SK-N-SH (cell line): Measurements from ENCODE around the gene FYB1. TPM values are rescaled to one million over a fixed set of nuclear protein-coding genes. Genes with fewer than 3 reads are reported as not detected.

ENCODE experiments used
- CTCF ChIA-PET: fragments of 300-600, 350-600 bp; formaldehyde crosslinking; extraction: SDS; loops from one replicate; lab custom pipeline; 2021; lab: Yijun Ruan, JAX
- POLR2A ChIA-PET: fragments of 350-600 bp; sonication (Branson Sonifier 250); formaldehyde crosslinking; extraction: SDS; loops from one replicate; lab custom pipeline; 2020; ENCODE audit warnings: antibody characterized with exemption, inconsistent platforms; lab: Yijun Ruan, JAX
- DNase-seq: peaks from one replicate; pipeline ENCODE4 v3.0.0; 2012
- H2AFZ ChIP-seq: fragments of 200-600 bp; sonication (generic); 2 replicates; pipeline ENCODE4 v1.8.1; 2016; ENCODE audit warnings: antibody characterized with exemption, mild to moderate bottlenecking, low read depth
- H3F3A ChIP-seq: fragments of 200-600 bp; sonication (generic); replicated peaks from 2 replicates; pipeline ENCODE3; 2016; ENCODE audit warnings: antibody characterized with exemption, mild to moderate bottlenecking; ENCODE audit not compliant: insufficient read depth
- H3K27ac ChIP-seq, 2 experiments: fragments of 200-500 bp in 1 of 2; fragments of 200-600 bp in 1 of 2; sonication (Bioruptor generic) in 1 of 2; sonication (generic), shearing (Covaris generic) in 1 of 2; 2 replicates each; pipeline versions ENCODE4 v1.5.1 to v1.6.1; 2014 to 2016; ENCODE audit warnings: low read depth in 2 of 2, inconsistent platforms in 1 of 2, low read length in 1 of 2, mild to moderate bottlenecking in 1 of 2, mixed read lengths in 1 of 2
- H3K27me3 ChIP-seq: fragments of 200-600 bp; sonication (generic), shearing (Covaris generic); 2 replicates; pipeline ENCODE4 v1.6.1; 2016; ENCODE audit warnings: mixed run types; ENCODE audit not compliant: insufficient read depth
- H3K36me3 ChIP-seq, 2 experiments: fragments of 200-500 bp in 1 of 2; fragments of 200-600 bp in 1 of 2; sonication (Bioruptor generic) in 1 of 2; sonication (generic) in 1 of 2; replicated peaks in 1 of 2; 2 replicates each; pipeline versions ENCODE3 to v1.5.1; 2014 to 2016; ENCODE audit warnings: low read length in 1 of 2, mild to moderate bottlenecking in 1 of 2; ENCODE audit not compliant: insufficient read depth in 2 of 2, control insufficient read depth in 1 of 2
- H3K4me1 ChIP-seq, 2 experiments: fragments of 200-500 bp in 1 of 2; fragments of 200-600 bp in 1 of 2; sonication (Bioruptor generic) in 1 of 2; sonication (generic), shearing (Covaris generic) in 1 of 2; 2 replicates each; pipeline versions ENCODE4 v1.5.1 to v1.6.1; 2014 to 2016; ENCODE audit warnings: low read depth in 1 of 2, low read length in 1 of 2, mixed run types in 1 of 2; ENCODE audit not compliant: insufficient read depth in 2 of 2, control insufficient read depth in 1 of 2
- H3K4me2 ChIP-seq: fragments of 200-600 bp; sonication (generic), shearing (Covaris generic); 2 replicates; pipeline ENCODE4 v1.6.1; 2017; ENCODE audit warnings: mixed run types
- H3K4me3 ChIP-seq, 2 experiments: fragments of 200-500 bp in 1 of 2; fragments of 200-600 bp in 1 of 2; sonication (Bioruptor generic) in 1 of 2; sonication (generic), shearing (Covaris generic) in 1 of 2; 2 replicates each; pipeline versions ENCODE4 v1.5.1 to v1.8.1; 2014 to 2016; ENCODE audit warnings: low read depth in 2 of 2, inconsistent platforms in 1 of 2, low read length in 1 of 2, mild to moderate bottlenecking in 1 of 2, mixed read lengths in 1 of 2, moderate library complexity in 1 of 2
- H3K79me2 ChIP-seq: fragments of 200-600 bp; sonication (generic); 2 replicates; pipeline ENCODE4 v1.8.1; 2017; ENCODE audit warnings: mild to moderate bottlenecking; ENCODE audit not compliant: insufficient read depth
- H3K9ac ChIP-seq: fragments of 200-600 bp; sonication (generic); 2 replicates; pipeline ENCODE4 v1.6.1; 2017; ENCODE audit warnings: mixed run types
- H3K9me2 ChIP-seq: fragments of 200-600 bp; sonication (generic); 2 replicates; pipeline ENCODE4 v1.6.1; 2017; ENCODE audit warnings: mixed run types
- H3K9me3 ChIP-seq: fragments of 200-600 bp; sonication (generic); 2 replicates; pipeline ENCODE4 v1.6.1; 2017; ENCODE audit warnings: mixed run types, mild to moderate bottlenecking, moderate library complexity
- H4K20me1 ChIP-seq: fragments of 200-600 bp; sonication (generic); 2 replicates; pipeline ENCODE4 v1.6.1; 2017; ENCODE audit warnings: mild to moderate bottlenecking, mixed run types; ENCODE audit not compliant: insufficient read depth
- EP300 ChIP-seq, 2 experiments: IDR thresholded peaks; 2 replicates each; pipeline versions ENCODE4 v1.4.0 to v1.6.1; 2012; ENCODE audit warnings: borderline replicate concordance in 1 of 2, low read depth in 1 of 2, low read length in 1 of 2
- FOSL2 ChIP-seq: IDR thresholded peaks from 2 replicates; pipeline ENCODE4 v1.4.0; 2012; ENCODE audit warnings: low read depth, mild to moderate bottlenecking, moderate library complexity, borderline replicate concordance
- FOXJ3 ChIP-seq: sonication (generic); formaldehyde crosslinking; IDR thresholded peaks from 2 replicates; pipeline ENCODE4 v1.5.1; 2020; ENCODE audit warnings: mild to moderate bottlenecking, missing genetic modification reagents
- GATA2 ChIP-seq: sonication (generic); formaldehyde crosslinking; IDR thresholded peaks from 2 replicates; pipeline ENCODE4 v1.5.0; 2020; ENCODE audit warnings: mild to moderate bottlenecking, missing genetic modification reagents
- MXI1 ChIP-seq: IDR thresholded peaks from 2 replicates; pipeline ENCODE4 v1.6.1; 2012; ENCODE audit warnings: mild to moderate bottlenecking, low read depth, low read length, improper control_type of control experiment
- NFIC ChIP-seq: IDR thresholded peaks from 2 replicates; pipeline ENCODE4 v1.4.0; 2012; ENCODE audit warnings: borderline replicate concordance
- NRF1 ChIP-seq: IDR thresholded peaks from 2 replicates; pipeline ENCODE4 v1.6.1; 2012; ENCODE audit warnings: low read depth, mild to moderate bottlenecking, low read length
- RCOR1 ChIP-seq: fragments of 150-350 bp; IDR thresholded peaks from 2 replicates; pipeline ENCODE4 v1.6.1; 2017; ENCODE audit warnings: antibody characterized with exemption, low read length
- SIN3A ChIP-seq: IDR thresholded peaks from 2 replicates; pipeline ENCODE4 v1.6.1; 2012; ENCODE audit warnings: low read depth, mild to moderate bottlenecking, low read length, moderate library complexity, borderline replicate concordance
- TAF1 ChIP-seq: IDR thresholded peaks from 2 replicates; pipeline ENCODE4 v1.6.1; 2012; ENCODE audit warnings: low read depth, mild to moderate bottlenecking, low read length, moderate library complexity, borderline replicate concordance
- TCF12 ChIP-seq: IDR thresholded peaks from 2 replicates; pipeline ENCODE4 v1.4.0; 2012
- USF1 ChIP-seq: IDR thresholded peaks from 2 replicates; pipeline ENCODE4 v1.4.0; 2012; ENCODE audit warnings: low read depth, borderline replicate concordance
- WGBS: methylation state at CpG from one replicate; pipeline ENCODE4 v1.1.6; 2017; ENCODE audit warnings: low lambda C conversion rate; 5-methylcytosine and 5-hydroxymethylcytosine counted together
- polyA plus RNA-seq, 3 experiments: library from polyadenylated mRNA; depleted of rRNA; stranded (reverse); fragments of >200 nt; gene quantifications; 2 replicates each; pipeline ENCODE4 v1.2.3, GENCODE V29; 2012
- TF ChIP-seq, protein P1 (sequence below): fragments of 200-600 bp; sonication (generic); IDR thresholded peaks from 2 replicates; pipeline ENCODE4 v1.6.1; 2017; ENCODE audit warnings: antibody characterized with exemption, mild to moderate bottlenecking, moderate library complexity

FYB1 gene
- polyA plus RNA-seq, 1 of the 3 experiments (the other 2 are of a cell fraction) = not detected

- peaks cover 27% of the 10 kb centered on the region for H3K27me3 ChIP-seq
- no peaks in the 10 kb centered on the region for H3K36me3 ChIP-seq
- no peak overlapping the region for H3K27ac ChIP-seq
- H2AFZ ChIP-seq = no peak overlapping the region
- no peaks in the 10 kb centered on the region for H4K20me1 ChIP-seq
- TF ChIP-seq EP300 (IDR thresholded peaks at IDR 0.05; ENCODE audit: borderline replicate concordance in 1 of 2, low read depth in 1 of 2, low read length in 1 of 2) (no peak), NRF1 (no peak), FOXJ3 (CRISPR knock-in tag) (no peak), GATA2 (CRISPR knock-in tag) (no peak), USF1 (no peak), SIN3A (no peak), NFIC (no peak)
- no peaks in the 10 kb centered on the region for H3K4me1 ChIP-seq
- no peak overlapping the region for H3K4me3 ChIP-seq
- no peaks in the 10 kb centered on the region for H3F3A ChIP-seq
- H3K79me2 ChIP-seq = no peaks in the 10 kb centered on the region
- H3K4me2 ChIP-seq = no peak overlapping the region
- CTCF ChIA-PET = no interaction called here
- no peak for DNase-seq
- H3K9ac ChIP-seq = no peak overlapping the region
- H3K9me2 ChIP-seq = no peaks in the 10 kb centered on the region
- POLR2A ChIA-PET = no interaction called here
- WGBS = 37% methylated on average over 2 of the region's 2 CpGs
- H3K9me3 ChIP-seq = no peaks in the 10 kb centered on the region
Measured at GRCh38 chr5:39172593-39172992, 46.8 kb downstream of the FYB1 start.

DNA sequence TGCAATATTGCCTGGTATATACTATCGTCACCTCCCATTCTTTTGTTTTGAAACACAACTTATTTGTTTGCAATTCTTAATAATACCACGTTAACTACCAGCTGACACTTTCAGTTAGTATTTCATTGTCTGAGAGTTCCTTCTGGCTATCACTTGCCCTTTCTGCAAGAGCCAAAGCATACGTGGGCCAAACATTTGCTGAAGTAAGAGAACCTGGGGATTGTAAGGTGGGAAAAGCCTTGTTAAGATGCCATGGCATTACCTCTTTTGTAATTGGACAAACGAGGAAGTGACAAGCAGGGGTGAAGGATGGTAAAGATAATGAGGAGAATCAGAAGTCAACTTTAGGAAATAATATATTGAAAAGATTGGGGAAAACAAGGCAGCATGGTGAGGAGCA is 47.7 kb downstream of the FYB1 start:
- H3K27ac ChIP-seq = no peak overlapping the region
- no peaks in the 10 kb centered on the region for H3K79me2 ChIP-seq
- H2AFZ ChIP-seq = no peak overlapping the region
- H3K4me3 ChIP-seq = no peak overlapping the region
- H4K20me1 ChIP-seq = no peaks in the 10 kb centered on the region
- DNase-seq = no peak
- H3K9me2 ChIP-seq = no peaks in the 10 kb centered on the region
- TF ChIP-seq TCF12 = no peak
- no peak for TF ChIP-seq FOSL2
- no peak for TF ChIP-seq EP300 (IDR thresholded peaks at IDR 0.05; ENCODE audit: borderline replicate concordance in 1 of 2, low read depth in 1 of 2, low read length in 1 of 2)
- TF ChIP-seq RCOR1 = no peak
- no peak for TF ChIP-seq SIN3A
- no peak for TF ChIP-seq TAF1
- no peak for TF ChIP-seq GATA2 (CRISPR knock-in tag)
- TF ChIP-seq, protein P1, sequence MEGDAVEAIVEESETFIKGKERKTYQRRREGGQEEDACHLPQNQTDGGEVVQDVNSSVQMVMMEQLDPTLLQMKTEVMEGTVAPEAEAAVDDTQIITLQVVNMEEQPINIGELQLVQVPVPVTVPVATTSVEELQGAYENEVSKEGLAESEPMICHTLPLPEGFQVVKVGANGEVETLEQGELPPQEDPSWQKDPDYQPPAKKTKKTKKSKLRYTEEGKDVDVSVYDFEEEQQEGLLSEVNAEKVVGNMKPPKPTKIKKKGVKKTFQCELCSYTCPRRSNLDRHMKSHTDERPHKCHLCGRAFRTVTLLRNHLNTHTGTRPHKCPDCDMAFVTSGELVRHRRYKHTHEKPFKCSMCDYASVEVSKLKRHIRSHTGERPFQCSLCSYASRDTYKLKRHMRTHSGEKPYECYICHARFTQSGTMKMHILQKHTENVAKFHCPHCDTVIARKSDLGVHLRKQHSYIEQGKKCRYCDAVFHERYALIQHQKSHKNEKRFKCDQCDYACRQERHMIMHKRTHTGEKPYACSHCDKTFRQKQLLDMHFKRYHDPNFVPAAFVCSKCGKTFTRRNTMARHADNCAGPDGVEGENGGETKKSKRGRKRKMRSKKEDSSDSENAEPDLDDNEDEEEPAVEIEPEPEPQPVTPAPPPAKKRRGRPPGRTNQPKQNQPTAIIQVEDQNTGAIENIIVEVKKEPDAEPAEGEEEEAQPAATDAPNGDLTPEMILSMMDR = no peak
- no peak for TF ChIP-seq MXI1
- TF ChIP-seq, all 33 proteins: peak for 0
- H3K4me1 ChIP-seq = no peaks in the 10 kb centered on the region
- ChIA-PET CTCF (no interaction called here), POLR2A (no interaction called here)
- H3K27me3 ChIP-seq = peaks cover 27% of the 10 kb centered on the region
- H3K36me3 ChIP-seq = no peaks in the 10 kb centered on the region
- H3K4me2 ChIP-seq = no peak overlapping the region
- H3F3A ChIP-seq = no peaks in the 10 kb centered on the region
- H3K9ac ChIP-seq = no peak overlapping the region
- no peaks in the 10 kb centered on the region for H3K9me3 ChIP-seq
- 7% methylated on average over 4 of the region's 4 CpGs for WGBS
